ENCODE results near the gene TMEM107.

Gene TMEM107

GRCh38 chr17:8148560-8148959 is 27.6 kb downstream of the TMEM107 start:
- no peak for DNase-seq

DNA sequence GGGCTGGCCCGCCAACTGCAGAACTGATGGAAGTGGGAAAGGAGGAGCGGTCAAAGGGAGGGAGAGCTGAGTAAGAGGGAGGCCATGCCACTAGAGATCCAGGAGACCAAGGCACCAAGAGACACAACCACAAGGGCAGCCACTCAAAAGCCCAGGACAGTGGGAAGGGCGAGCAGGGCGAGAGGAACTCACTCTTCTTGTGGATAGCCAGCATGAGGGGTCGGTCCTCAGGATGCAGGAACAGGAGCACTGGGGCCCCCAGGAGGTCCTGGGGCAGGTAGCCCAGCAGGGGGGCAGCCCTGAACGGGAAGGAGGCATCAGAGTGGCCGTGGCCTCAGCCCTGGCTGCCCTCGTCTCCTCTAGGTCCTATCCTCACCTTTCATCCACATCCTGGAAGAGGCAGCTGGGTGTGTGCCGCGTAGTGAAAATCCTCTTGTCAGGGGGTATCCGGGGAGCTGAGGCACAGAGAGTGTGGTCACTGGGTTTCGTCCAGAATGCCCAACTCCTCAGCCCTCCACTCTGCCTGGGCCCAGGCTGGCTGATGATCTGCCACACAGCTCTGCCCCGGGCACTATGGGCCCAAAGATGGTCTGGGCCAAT is 28.3 kb downstream of the TMEM107 start:
- DNase-seq, result no peak

GRCh38 chr17:8147141-8147804 is 28.9 kb downstream of the TMEM107 start:
- no peak for DNase-seq

DNA sequence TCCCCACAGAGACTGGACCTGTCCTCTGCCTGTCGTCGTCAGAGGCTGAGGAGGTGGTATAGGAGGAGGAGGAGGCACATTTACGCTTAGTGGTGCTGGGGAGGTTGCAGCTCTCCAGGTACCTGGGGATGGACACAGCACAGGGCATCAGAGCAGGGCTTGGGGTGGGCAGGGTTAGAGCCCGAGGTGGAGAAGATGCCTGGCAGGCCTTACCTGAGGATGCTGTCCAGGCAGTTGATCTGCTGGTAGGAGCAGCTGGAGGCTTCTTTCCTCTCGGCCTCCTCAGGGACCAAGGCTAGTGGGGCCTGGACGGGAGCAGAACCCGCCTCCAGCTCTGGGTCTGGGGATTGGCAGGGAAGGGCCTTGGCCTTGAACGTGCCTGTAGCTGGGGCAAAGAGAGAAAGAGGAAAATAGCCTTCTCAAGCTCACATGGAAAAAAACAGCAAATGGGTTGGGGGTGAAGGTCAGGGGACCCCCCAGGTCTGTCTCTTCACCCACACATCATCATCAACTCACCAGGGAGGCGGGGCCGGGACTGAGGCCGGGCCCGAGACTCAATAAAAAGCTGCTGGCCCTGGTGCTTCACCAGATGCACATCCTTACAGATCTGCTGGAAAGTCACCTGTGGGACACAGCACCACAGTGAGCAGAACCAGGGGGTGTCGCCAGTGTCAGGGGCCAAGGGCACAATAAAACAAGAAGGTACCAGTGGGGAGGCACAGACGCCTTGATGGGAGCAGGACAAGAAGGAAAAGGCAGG is 29.6 kb downstream of the TMEM107 start:
- no peak for DNase-seq

- DNase-seq, result no peak
Observed at GRCh38 chr17:8145811-8146210, 30.4 kb downstream of the TMEM107 start.

GRCh38 chr17:8144401-8145231 is 31.6 kb downstream of the TMEM107 start:
- DNase-seq, result no peak

- no peak for DNase-seq
Observed at GRCh38 chr17:8143581-8144400, 32.4 kb downstream of the TMEM107 start.

GRCh38 chr17:8142887-8143580 is 33.1 kb downstream of the TMEM107 start:
- DNase-seq, result no peak

GRCh38 chr17:8142158-8142886 is 33.9 kb downstream of the TMEM107 start:
- no peak for DNase-seq

DNA sequence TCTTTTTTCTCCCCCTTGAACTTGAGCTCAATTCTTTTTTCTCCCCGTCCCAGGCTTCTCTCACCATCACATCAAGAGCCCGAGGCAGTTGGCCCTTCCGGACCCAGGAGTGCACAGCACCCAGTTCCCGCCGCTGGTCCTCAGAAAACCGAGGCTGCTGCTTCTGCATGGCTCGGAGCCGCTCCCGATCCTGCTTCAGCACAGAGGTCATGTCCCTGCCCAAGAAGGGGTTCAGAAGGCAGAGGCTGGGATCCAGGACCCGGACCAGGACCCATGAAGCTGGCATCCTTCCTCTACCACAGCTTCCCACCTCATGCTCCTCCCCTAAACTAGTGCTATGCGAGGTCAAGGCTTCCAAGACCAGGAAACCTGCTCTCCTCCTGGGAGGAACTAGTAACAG is 34.4 kb downstream of the TMEM107 start:
- DNase-seq, result no peak

GRCh38 chr17:8141045-8141444 is 35.1 kb downstream of the TMEM107 start:
- DNase-seq, result no peak

- DNase-seq, result no peak
Observed at GRCh38 chr17:8140065-8141029, 35.8 kb downstream of the TMEM107 start.

DNA sequence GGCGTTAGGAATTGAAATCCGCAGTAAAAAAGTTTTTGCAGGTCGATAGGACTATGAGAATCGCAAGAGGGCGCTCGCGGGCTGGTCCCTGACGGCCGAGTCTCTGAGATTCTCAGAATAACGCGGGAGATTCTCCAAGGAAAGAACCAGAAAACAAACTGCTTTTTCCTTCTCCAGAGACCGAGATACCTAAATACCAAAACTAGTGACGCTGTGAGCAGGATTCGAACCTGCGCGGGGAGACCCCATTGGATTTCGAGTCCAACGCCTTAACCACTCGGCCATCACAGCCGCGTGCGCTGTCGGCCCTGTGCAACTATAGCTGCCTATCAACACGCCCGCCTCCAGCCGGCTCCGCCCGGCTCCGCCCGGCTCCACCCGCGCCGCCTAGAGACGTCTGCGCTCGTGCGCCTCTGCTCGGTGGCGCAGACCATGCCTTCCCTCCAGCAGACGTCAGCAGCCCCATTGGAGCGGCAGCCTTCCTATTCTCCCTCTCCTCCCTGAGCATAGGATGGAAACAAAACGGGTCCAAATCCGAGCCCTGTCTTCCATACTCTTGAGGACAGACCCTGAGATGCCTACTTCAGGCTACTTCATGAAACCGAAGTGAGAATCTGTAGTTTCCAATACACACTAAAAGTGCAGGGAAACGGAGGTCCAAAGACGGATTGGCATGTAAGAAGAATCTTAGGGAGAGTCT is 37.4 kb downstream of the TMEM107 start:
- peak; percentile 99 for DNase-seq

GRCh38 chr17:8138374-8138671 is 37.9 kb downstream of the TMEM107 start:
- no peak for DNase-seq

DNA sequence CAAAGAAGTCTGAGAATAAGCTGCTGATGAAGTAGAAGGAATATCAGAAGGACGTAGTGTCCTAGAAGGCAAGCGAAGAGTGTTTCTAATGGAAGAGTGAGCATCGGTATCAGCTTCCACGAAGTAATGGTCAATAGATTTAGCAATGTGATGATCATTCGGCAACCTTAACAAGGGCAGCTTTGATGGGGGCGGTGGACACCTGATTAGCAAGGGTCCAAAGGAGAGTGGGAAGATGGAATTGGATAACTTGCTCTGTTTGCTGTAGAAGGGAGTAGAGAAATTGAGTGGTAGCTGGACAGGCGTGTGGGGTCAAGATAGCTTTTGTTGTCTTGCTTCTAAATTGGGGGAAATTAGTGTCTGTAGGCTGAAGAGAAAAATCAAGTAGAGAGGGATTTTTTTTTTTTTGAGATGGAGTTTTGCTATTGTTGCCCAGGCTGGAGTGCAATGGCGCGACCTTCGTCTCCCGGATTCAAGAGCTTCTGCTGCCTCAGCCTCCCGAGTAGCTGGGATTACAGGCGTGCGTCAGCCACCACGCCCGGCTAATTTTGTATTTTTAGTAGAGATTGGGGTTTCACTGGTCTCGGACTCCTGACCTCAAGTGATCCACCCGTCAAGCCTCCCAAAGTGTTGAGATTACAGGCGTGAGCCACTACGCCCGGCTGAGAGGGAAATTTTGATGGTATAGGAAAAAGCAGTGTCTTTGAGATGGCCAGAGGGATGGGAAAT is 38.4 kb downstream of the TMEM107 start:
- DNase-seq, result no peak

DNA sequence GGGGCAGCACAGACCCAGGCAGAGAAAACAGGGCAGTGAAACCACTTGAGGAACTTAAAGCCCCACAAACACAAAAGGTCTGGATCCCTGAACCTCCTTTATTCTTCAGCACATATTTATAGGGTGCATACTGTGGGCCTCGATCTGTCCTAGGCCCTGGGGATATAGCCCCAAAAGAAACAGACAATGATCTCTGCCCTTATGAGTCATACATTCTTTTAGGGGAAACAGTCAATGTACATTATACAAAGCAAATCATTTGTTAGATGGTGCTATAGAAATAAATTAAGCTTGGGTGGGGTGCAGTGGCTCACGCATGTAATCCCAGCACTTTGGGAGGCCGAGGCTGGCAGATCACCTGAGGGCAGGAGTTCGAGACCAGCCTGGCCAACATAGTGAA is 42.2 kb downstream of the TMEM107 start:
- DNase-seq, result no peak

DNA sequence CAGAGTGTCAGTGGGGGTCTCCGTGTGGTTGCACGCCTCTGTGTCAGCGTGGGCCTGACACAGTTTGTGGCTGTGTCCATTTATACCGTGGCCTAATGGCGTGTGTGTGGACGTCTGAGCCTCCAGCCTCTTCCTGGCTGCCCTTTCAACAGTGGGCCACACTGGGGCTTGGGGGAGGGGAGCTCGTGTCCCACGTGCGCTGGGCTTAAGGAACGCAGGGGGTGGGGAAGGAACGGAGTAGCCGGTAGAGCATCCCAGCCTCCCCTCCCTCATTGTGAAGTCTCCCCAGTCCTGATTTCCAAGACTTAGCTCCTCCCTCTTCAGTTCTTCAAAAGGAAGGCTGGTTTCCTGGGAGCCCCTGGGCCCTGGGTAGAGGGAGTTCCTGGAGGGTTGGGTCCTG is 42.8 kb downstream of the TMEM107 start:
- DNase-seq, result no peak

- DNase-seq, result no peak
Observed at GRCh38 chr17:8131844-8132441, 44.2 kb downstream of the TMEM107 start.

Measured in hematopoietic multipotent progenitor cell treated with erythropoietin and hydrocortisone succinate and interleukin-3 and kit ligand, for 8 days (in vitro differentiated cells).